ENCODE results near the gene ANKHD1.

GRCh38 chr5:140546851-140547507 lies 145.3 kb downstream of the ANKHD1 start:
- TF ChIP-seq CTCF (conservative IDR thresholded peaks at IDR 0.05) (no peak), ZFX (IDR thresholded peaks at IDR 0.05) (no peak)
